Activated B cell treated with CpG ODN at 0.5 μM for 24 hours (primary cell): ENCODE data around the gene PARM1. TPM values are rescaled to one million over a fixed set of nuclear protein-coding genes. Genes with fewer than 3 reads are reported as not detected.

Experiments
- ATAC-seq: fragments of 200-7000 bp; cut with Tn5 transposase; one replicate; pipeline ENCODE4 v1.10.0; 2021; ENCODE audit warnings: low read depth, mild to moderate bottlenecking, moderate library complexity
- CTCF ChIA-PET: fragments of 350-600 bp; sonication (Branson Sonifier 250); formaldehyde crosslinking; loops from one replicate; lab custom pipeline; 2021; ENCODE audit warnings: antibody characterized with exemption; lab: Charles Lee
- POLR2A ChIA-PET: fragments of 350-600 bp; sonication (Branson Sonifier 250); formaldehyde crosslinking; loops from one replicate; lab custom pipeline; 2021; ENCODE audit warnings: antibody characterized with exemption; lab: Charles Lee
- DNase-seq: peaks from one replicate; pipeline ENCODE4 v3.0.0; 2022
- H3K27ac Mint-ChIP-seq: one replicate; pipeline ENCODE4 v1.8.0; 2020; ENCODE audit warnings: mixed read lengths
- H3K27me3 Mint-ChIP-seq: one replicate; pipeline ENCODE4 v1.8.0; 2021; ENCODE audit warnings: mixed read lengths
- H3K36me3 Mint-ChIP-seq: one replicate; pipeline ENCODE4 v1.8.0; 2021; ENCODE audit warnings: low read depth, mixed read lengths
- H3K4me1 Mint-ChIP-seq: one replicate; pipeline ENCODE4 v1.8.0; 2021; ENCODE audit warnings: mixed read lengths
- H3K4me3 Mint-ChIP-seq: one replicate; pipeline ENCODE4 v1.8.0; 2020; ENCODE audit warnings: mild to moderate bottlenecking, mixed read lengths
- H3K9me3 Mint-ChIP-seq: one replicate; pipeline ENCODE4 v1.8.0; 2020; ENCODE audit warnings: mixed read lengths
- intact Hi-C: fragments of 100-400 bp; cut with micrococcal nuclease; formaldehyde crosslinking; loops from one replicate; pipeline ENCODE4 v1.15.1; 2024
- total RNA-seq: library from RNA; stranded (reverse); gene quantifications from 2 replicates; pipeline ENCODE4 v1.2.3, GENCODE V29; 2022
- TF ChIP-seq, protein P1 (sequence below): fragments of 200-600 bp; IDR thresholded peaks from one replicate; pipeline ENCODE4 v1.8.0; 2022; ENCODE audit warnings: antibody characterized with exemption, mild to moderate bottlenecking

The PARM1 gene
- total RNA-seq, 1 donor from 2014 or later = 6.5 TPM

DNA sequence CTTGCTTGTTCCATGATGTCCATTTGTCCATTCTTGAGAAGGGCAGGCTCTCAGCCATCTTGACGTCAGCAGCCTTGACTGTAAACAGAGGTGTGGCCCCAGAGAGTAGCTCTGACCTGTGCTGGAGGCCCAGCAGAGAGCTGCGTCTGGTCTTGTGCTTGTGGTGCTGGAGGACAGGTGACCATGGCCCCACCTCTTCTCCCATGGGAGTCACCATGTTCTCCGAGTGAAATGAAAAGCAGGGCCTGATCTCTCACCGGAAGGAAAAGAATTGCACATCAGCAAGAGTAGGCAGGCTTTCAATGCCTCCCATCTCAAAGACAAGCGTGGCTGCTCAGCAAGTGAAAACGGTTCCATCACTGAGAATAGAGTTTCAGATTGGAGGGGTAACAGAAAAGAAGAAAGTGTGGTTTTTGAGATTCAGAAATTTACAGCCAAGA, 11.5 kb downstream of the PARM1 start:
- TF ChIP-seq, protein P1, sequence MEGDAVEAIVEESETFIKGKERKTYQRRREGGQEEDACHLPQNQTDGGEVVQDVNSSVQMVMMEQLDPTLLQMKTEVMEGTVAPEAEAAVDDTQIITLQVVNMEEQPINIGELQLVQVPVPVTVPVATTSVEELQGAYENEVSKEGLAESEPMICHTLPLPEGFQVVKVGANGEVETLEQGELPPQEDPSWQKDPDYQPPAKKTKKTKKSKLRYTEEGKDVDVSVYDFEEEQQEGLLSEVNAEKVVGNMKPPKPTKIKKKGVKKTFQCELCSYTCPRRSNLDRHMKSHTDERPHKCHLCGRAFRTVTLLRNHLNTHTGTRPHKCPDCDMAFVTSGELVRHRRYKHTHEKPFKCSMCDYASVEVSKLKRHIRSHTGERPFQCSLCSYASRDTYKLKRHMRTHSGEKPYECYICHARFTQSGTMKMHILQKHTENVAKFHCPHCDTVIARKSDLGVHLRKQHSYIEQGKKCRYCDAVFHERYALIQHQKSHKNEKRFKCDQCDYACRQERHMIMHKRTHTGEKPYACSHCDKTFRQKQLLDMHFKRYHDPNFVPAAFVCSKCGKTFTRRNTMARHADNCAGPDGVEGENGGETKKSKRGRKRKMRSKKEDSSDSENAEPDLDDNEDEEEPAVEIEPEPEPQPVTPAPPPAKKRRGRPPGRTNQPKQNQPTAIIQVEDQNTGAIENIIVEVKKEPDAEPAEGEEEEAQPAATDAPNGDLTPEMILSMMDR = no peak
- intact Hi-C loops = no loop called here
- ChIA-PET POLR2A (no interaction called here), CTCF (interaction anchor here (1.0 kb wide), 1 partner anchor 12 kb away, joined by 4 read pairs; the partner anchor contains the start of gene PARM1)
- H3K27ac Mint-ChIP-seq = no peak overlapping the region
- no peaks in the 10 kb centered on the region for H3K9me3 Mint-ChIP-seq
- no peaks in the 10 kb centered on the region for H3K27me3 Mint-ChIP-seq
- no peak overlapping the region for H3K4me3 Mint-ChIP-seq
- DNase-seq (no peak), ATAC-seq (no peak)
- H3K4me1 Mint-ChIP-seq = peaks cover 9% of the 10 kb centered on the region
- no peaks in the 10 kb centered on the region for H3K36me3 Mint-ChIP-seq

DNA sequence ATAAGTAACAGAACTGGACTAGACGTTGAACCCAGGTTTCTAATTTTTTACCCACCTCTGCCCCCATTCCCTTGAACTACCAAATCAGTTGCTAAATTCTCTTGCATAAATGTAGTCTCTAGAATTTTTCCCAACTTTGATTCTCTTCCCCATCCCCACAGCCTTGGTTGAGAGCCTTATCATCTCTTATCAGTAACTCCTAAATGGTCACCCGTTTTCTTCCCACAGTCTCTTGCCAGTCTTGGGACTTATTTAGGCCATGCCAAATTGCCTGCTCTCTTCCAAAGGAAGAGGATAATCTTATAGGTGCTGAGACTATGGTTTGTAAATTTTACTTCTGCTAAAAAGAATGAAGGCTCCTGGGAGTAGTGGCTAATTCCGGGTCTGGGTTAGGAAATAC, 13.3 kb downstream of the PARM1 start:
- intact Hi-C loops = no loop called here
- Mint-ChIP-seq H3K4me3 (no peak overlapping the region), H3K27me3 (no peaks in the 10 kb centered on the region), H3K9me3 (no peaks in the 10 kb centered on the region), H3K27ac (no peak overlapping the region), H3K36me3 (no peaks in the 10 kb centered on the region), H3K4me1 (peaks cover 7% of the 10 kb centered on the region)
- no peak for ATAC-seq
- TF ChIP-seq, protein P1 = no peak
- ChIA-PET POLR2A (no interaction called here), CTCF (no interaction called here)
- no peak for DNase-seq

DNA sequence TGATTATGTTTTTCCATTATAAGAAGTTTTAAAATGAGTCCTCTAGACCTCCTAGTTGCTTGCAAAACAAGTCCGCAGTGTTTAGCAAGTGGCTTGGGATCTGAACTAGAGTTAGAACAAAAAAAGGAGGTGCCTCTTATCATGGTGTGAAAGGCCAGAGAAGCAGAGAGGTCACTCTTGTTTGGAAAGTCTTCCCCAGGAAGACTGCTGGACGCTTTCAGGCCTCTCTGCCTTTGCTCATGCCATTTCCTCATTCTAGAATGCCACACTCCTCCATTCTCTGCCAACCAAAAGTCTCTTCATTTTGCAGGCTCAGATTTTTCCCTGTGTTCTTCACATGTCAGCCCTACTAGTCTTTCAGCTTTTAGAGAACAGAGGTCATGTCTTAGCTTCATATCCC, 14.9 kb downstream of the PARM1 start:
- Mint-ChIP-seq H3K36me3 (no peaks in the 10 kb centered on the region), H3K27ac (no peak overlapping the region), H3K9me3 (no peaks in the 10 kb centered on the region), H3K27me3 (no peaks in the 10 kb centered on the region), H3K4me3 (no peak overlapping the region), H3K4me1 (peaks cover 3% of the 10 kb centered on the region)
- intact Hi-C loops = no loop called here
- POLR2A ChIA-PET = no interaction called here
- DNase-seq = no peak
- CTCF ChIA-PET = no interaction called here
- TF ChIP-seq, protein P1 = no peak
- ATAC-seq = no peak

DNA sequence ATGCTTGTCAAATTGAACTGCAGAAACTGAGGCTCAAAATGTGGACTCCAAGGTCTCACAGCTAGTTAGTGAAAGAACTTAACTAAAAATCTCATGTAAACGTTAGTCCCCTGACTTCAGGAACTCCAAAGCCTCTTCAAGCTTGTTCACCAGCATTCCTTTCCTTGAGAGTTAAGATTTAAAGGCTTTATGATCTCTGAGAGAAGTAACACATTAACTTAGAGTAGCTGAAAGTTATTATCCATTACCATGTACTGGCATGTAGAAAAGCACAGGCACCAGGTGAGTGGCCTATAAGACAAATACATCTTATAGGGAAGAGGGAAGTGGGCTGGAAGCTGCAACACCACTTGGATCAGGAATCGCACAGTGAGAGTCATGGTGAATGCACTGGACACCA, 15.3 kb downstream of the PARM1 start:
- no peak overlapping the region for H3K4me3 Mint-ChIP-seq
- ATAC-seq = no peak
- no peak for DNase-seq
- no peak overlapping the region for H3K27ac Mint-ChIP-seq
- intact Hi-C loops = no loop called here
- no peaks in the 10 kb centered on the region for H3K27me3 Mint-ChIP-seq
- H3K9me3 Mint-ChIP-seq = no peaks in the 10 kb centered on the region
- ChIA-PET POLR2A (no interaction called here), CTCF (no interaction called here)
- TF ChIP-seq, protein P1 = no peak
- H3K36me3 Mint-ChIP-seq = no peaks in the 10 kb centered on the region
- H3K4me1 Mint-ChIP-seq = no peaks in the 10 kb centered on the region

DNA sequence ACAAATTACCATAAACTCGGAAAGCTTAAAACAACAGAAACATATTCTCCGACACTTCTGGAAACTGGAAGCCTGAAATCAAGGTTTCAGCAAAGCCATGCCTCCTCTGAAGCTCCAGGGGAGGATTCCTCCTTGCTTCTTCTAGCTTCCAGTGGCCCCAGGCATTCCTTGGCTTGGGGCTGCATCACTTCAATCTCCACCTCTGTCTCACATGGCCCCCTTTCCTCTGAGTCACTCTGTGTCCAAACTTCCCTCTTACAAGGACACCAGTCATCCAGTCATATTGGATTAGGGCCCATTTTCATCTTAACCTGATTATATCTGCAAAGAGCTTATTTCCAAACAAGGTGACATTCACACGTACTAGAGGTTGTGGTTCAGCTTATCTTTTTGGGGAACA, 17.3 kb downstream of the PARM1 start:
- POLR2A ChIA-PET = no interaction called here
- H3K27ac Mint-ChIP-seq = no peak overlapping the region
- H3K36me3 Mint-ChIP-seq = no peaks in the 10 kb centered on the region

More for the DNA sequence above, 17.3 kb downstream of the PARM1 start:
- TF ChIP-seq, protein P1 = no peak
- DNase-seq = no peak
- Mint-ChIP-seq H3K9me3 (no peaks in the 10 kb centered on the region), H3K4me3 (no peak overlapping the region), H3K27me3 (no peaks in the 10 kb centered on the region), H3K4me1 (peaks cover 5% of the 10 kb centered on the region)
- CTCF ChIA-PET = no interaction called here
- intact Hi-C loops = no loop called here
- ATAC-seq = no peak
